IPS-NIHi7 (cell line): ENCODE data around the gene ZPLD1.

ENCODE experiments used
- DNase-seq: peaks from one replicate; pipeline ENCODE4 v3.0.0; 2012; ENCODE audit warnings: mixed read lengths; ENCODE audit errors: extremely low spot score

The ZPLD1 gene

GRCh38 chr3:102526865-102527264 is 92.0 kb downstream of the ZPLD1 start:
- no peak for DNase-seq

GRCh38 chr3:102528727-102529126 is 93.9 kb downstream of the ZPLD1 start:
- DNase-seq: no peak
